CD4-positive, alpha-beta T cell (primary cell): Measurements from ENCODE around the gene TEX14. TPM values are rescaled to one million over a fixed set of nuclear protein-coding genes. Genes with fewer than 3 reads are reported as not detected.

Experiments
- ATAC-seq: fragments of 200-7000 bp; cut with Tn5 transposase; one replicate; pipeline ENCODE4 v1.10.0; 2022; ENCODE audit warnings: mild to moderate bottlenecking; ENCODE audit not compliant: poor library complexity
- CTCF ChIA-PET: fragments of 350-600 bp; sonication (Branson Sonifier 250); formaldehyde crosslinking; loops from one replicate; lab custom pipeline; 2021; ENCODE audit warnings: antibody characterized with exemption, inconsistent platforms; lab: Charles Lee
- POLR2A ChIA-PET: fragments of 350-600 bp; sonication (Branson Sonifier 250); formaldehyde crosslinking; loops from one replicate; lab custom pipeline; 2021; ENCODE audit warnings: antibody characterized with exemption, inconsistent platforms; lab: Charles Lee
- DNase-seq, 14 experiments: peaks; one replicate each; pipeline ENCODE4 v3.0.0-alpha.2; 2013 to 2020; ENCODE audit warnings: mixed read lengths in 2 of 14
- H3K27ac ChIP-seq, 2 donors: one replicate each; pipeline versions ENCODE4 v1.5.1 to v1.7.0; 2013; ENCODE audit warnings: low read length in 2 of 2, low read depth in 1 of 2, mild to moderate bottlenecking in 1 of 2
- H3K27me3 ChIP-seq, 2 experiments: 1 replicate in 1 of 2; 2 replicates in 1 of 2; pipeline versions ENCODE4 v1.6.1 to v1.7.0; 2013; ENCODE audit warnings: low read length in 2 of 2, control low read depth in 1 of 2, mild to moderate bottlenecking in 1 of 2, moderate library complexity in 1 of 2; ENCODE audit not compliant: insufficient read depth in 2 of 2, control insufficient read depth in 1 of 2
- H3K36me3 ChIP-seq: one replicate; pipeline ENCODE4 v1.6.1; 2013; ENCODE audit warnings: low read length, control low read depth; ENCODE audit not compliant: insufficient read depth
- H3K4me1 ChIP-seq: one replicate; pipeline ENCODE4 v1.6.1; 2013; ENCODE audit warnings: low read length, control low read depth; ENCODE audit not compliant: insufficient read depth
- H3K4me3 ChIP-seq: one replicate; pipeline ENCODE4 v1.5.1; 2013; ENCODE audit warnings: mild to moderate bottlenecking, low read length, moderate library complexity
- H3K9me3 ChIP-seq, 2 experiments: 1 replicate in 1 of 2; 2 replicates in 1 of 2; pipeline versions ENCODE4 v1.6.1 to v1.7.0; 2013; ENCODE audit warnings: low read length in 2 of 2, mild to moderate bottlenecking in 2 of 2, control low read depth in 1 of 2, moderate library complexity in 1 of 2; ENCODE audit not compliant: control insufficient read depth in 1 of 2, insufficient read depth in 1 of 2
- H3K27ac Mint-ChIP-seq: one replicate; pipeline ENCODE4 v1.8.0; 2020; ENCODE audit warnings: mixed read lengths
- H3K27me3 Mint-ChIP-seq: one replicate; pipeline ENCODE4 v1.8.0; 2021; ENCODE audit warnings: mixed read lengths
- H3K36me3 Mint-ChIP-seq: one replicate; pipeline ENCODE4 v1.8.0; 2021; ENCODE audit warnings: low read depth, mixed read lengths
- H3K4me1 Mint-ChIP-seq: one replicate; pipeline ENCODE4 v1.8.0; 2021; ENCODE audit warnings: low read depth, mixed read lengths
- H3K4me3 Mint-ChIP-seq: one replicate; pipeline ENCODE4 v1.8.0; 2020; ENCODE audit warnings: mild to moderate bottlenecking, mixed read lengths
- H3K9me3 Mint-ChIP-seq: one replicate; pipeline ENCODE4 v1.8.0; 2020; ENCODE audit warnings: mixed read lengths
- intact Hi-C, 2 experiments: fragments of 100-400 bp; cut with DNase I in 1 of 2; cut with micrococcal nuclease in 1 of 2; formaldehyde crosslinking; loops; one replicate each; pipeline versions ENCODE4 v1.15.1 to v1.9.0; 2023 to 2025; cut with DNase I, micrococcal nuclease
- total RNA-seq, 174 experiments: library from RNA in 2 of 174; stranded (reverse) in 2 of 174; gene quantifications; one replicate each; pipeline ENCODE4 v1.2.3 and lab custom pipeline; 2021 to 2026
- TF ChIP-seq, protein P1 (sequence below): fragments of 200-600 bp; IDR thresholded peaks from one replicate; pipeline ENCODE4 v1.8.0; 2022; ENCODE audit warnings: antibody characterized with exemption, mild to moderate bottlenecking

The TEX14 gene
- total RNA-seq, 2 experiments from 2014 or later = 0.47 to 0.66 TPM

DNA sequence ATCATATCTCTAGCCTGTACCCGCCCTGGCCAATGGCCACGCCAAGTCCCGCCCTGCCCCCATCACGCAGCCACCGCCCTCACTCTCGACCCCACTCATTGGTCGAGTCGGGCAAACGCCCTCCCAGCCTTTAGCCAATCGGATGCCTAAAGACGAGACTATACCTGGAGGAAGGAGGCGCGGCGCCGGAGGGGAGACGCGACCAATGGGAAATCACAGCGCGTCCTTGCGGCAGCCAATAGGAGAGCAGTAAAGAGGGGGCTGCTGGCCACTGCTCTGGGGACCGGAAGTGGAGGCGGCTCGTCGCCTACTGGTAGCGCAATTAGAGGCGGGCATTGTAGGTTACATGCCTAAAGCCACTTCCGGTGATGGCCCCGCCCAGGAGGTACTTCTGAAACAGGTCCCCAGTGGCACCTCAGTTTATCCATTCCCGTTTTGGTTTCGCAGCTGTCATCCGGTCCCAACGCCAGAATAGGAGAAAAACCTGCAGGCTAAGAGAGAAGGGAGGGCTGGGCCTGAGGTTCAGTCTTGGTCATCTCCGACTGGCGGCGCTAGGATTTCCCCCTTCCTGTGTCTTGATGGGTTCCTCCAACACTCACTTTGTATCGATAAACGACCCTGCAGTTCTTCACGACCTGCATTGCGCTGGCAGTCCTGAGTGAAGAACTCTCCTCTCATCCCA is 173.8 kb downstream of the TEX14 start:
- POLR2A ChIA-PET = interaction anchor here (0.6 to 3.0 kb wide), 21 partner anchors 14 to 793 kb away, joined by 3 to 64 read pairs (median 6); partner anchors contain the start of genes HSF5, PRR11, RAD51C and RNF43
- Histone ChIP-seq H3K27me3 (no peaks in the 10 kb centered on the region), H3K9me3 (no peaks in the 10 kb centered on the region), H3K27ac (peak overlapping the region; percentile 78 to 80), H3K36me3 (peaks cover 1% of the 10 kb centered on the region), H3K4me3 (peak overlapping the region; percentile 72), H3K4me1 (peaks cover 47% of the 10 kb centered on the region)
- no peaks in the 10 kb centered on the region for H3K27me3 Mint-ChIP-seq
- peak overlapping the region; percentile 90 for H3K4me3 Mint-ChIP-seq
- ATAC-seq = peak; percentile 81
- TF ChIP-seq, protein P1, sequence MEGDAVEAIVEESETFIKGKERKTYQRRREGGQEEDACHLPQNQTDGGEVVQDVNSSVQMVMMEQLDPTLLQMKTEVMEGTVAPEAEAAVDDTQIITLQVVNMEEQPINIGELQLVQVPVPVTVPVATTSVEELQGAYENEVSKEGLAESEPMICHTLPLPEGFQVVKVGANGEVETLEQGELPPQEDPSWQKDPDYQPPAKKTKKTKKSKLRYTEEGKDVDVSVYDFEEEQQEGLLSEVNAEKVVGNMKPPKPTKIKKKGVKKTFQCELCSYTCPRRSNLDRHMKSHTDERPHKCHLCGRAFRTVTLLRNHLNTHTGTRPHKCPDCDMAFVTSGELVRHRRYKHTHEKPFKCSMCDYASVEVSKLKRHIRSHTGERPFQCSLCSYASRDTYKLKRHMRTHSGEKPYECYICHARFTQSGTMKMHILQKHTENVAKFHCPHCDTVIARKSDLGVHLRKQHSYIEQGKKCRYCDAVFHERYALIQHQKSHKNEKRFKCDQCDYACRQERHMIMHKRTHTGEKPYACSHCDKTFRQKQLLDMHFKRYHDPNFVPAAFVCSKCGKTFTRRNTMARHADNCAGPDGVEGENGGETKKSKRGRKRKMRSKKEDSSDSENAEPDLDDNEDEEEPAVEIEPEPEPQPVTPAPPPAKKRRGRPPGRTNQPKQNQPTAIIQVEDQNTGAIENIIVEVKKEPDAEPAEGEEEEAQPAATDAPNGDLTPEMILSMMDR = no peak
- peak overlapping the region; percentile 85 for H3K27ac Mint-ChIP-seq
- DNase-seq = peak; percentile 98 to 100 (median 99)
- CTCF ChIA-PET = interaction anchor here (0.8 to 3.2 kb wide), 15 partner anchors 12 to 589 kb away, joined by 3 to 36 read pairs (median 4); partner anchors contain the start of genes HSF5, RAD51C, TEX14 and TRIM37
- no peaks in the 10 kb centered on the region for H3K9me3 Mint-ChIP-seq
- intact Hi-C loops = loop anchor here (1.0 to 10.0 kb wide), 18 partner anchors 69 to 1877 kb away; partner anchors contain the start of genes C17orf67 (in 2 of the 2), DGKE (in 2 of the 2), PRR11 (in 2 of the 2) and RAD51C (in 2 of the 2)
- peaks cover 28% of the 10 kb centered on the region for H3K36me3 Mint-ChIP-seq
- H3K4me1 Mint-ChIP-seq = peaks cover 43% of the 10 kb centered on the region

DNA sequence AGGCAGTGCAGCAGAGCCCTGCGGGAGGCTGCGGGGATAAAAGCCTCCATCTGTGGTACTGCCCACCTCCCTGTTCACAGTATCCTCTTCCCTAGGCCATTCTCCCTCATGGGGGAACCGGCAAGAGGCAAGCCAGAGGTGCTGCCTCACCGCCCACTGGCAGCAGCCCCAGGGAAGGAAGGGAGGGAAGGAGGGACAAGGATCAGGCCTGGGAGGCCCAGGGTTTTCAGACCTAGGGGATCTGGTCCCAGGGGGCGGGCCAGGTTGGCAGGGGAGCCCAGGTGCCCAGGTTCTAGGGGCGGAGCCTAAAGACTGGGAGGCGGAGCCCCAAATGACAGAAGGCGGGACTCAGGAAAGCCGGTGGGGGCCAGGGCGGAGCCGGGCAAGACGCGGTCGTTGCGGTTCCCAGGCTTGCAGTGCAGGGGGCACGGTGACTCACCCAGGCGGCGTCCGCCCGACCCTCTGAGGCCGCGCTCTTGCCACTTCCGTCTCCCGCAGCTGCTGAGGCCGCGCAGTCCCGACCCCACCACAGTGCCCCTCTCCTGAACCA is 174.4 kb downstream of the TEX14 start:
- peak overlapping the region; percentile 90 for H3K4me3 Mint-ChIP-seq
- Histone ChIP-seq H3K4me1 (peaks cover 53% of the 10 kb centered on the region), H3K9me3 (no peaks in the 10 kb centered on the region), H3K4me3 (peak overlapping the region; percentile 72), H3K36me3 (peaks cover 6% of the 10 kb centered on the region), H3K27me3 (no peaks in the 10 kb centered on the region), H3K27ac (peak overlapping the region; percentile 77 to 80)
- TF ChIP-seq, protein P1 = no peak
- ChIA-PET POLR2A (interaction anchor here (0.6 to 3.0 kb wide), 10 partner anchors 15 to 793 kb away, joined by 3 to 64 read pairs (median 6); partner anchors contain the start of genes HSF5, RAD51C, RNF43 and SUPT4H1), CTCF (interaction anchor here (0.5 to 3.2 kb wide), 4 partner anchors 16 to 488 kb away, joined by 3 to 36 read pairs (median 4); no protein-coding TSS in a partner anchor)
- peaks cover 35% of the 10 kb centered on the region for H3K36me3 Mint-ChIP-seq
- no peaks in the 10 kb centered on the region for H3K27me3 Mint-ChIP-seq
- DNase-seq (no peak), ATAC-seq (peak; percentile 38)
- intact Hi-C loops = loop anchor here (5.0 to 10.0 kb wide), 11 partner anchors 175 to 1877 kb away; partner anchors contain the start of genes C17orf67 (in 2 of the 2), DGKE (in 2 of the 2), RAD51C (in 2 of the 2) and TEX14 (in 2 of the 2)
- H3K4me1 Mint-ChIP-seq = peaks cover 47% of the 10 kb centered on the region
- H3K27ac Mint-ChIP-seq = peak overlapping the region; percentile 85
- H3K9me3 Mint-ChIP-seq = no peaks in the 10 kb centered on the region
